ENCODE data around the gene ZCCHC14.
"Not testable (repeated sequence)": the region's sequence is repeated elsewhere in the genome, so short reads cannot be mapped to it uniquely, and the experiment has no call there.

The ZCCHC14 gene

GRCh38 chr16:87383505-87384161 lies 109.2 kb downstream of the ZCCHC14 start, which contains the start of gene FBXO31:
Gene FBXO31, minus strand, starts transcription at chr16:87383776. Its CDS starts 32 bp downstream, at chr16:87383744.
- peak; percentile 79 to 83 for DNase-seq (ENCODE audit: low read depth in 2 of 2)

- no peak for DNase-seq (ENCODE audit: low read depth in 2 of 2)
These were observed 110.6 kb downstream of the ZCCHC14 start for GRCh38 chr16:87382023-87382785.

GRCh38 chr16:87380881-87381280 lies 111.9 kb downstream of the ZCCHC14 start:
- no peak for DNase-seq (ENCODE audit: low read depth in 2 of 2)

- no peak for DNase-seq (ENCODE audit: low read depth in 2 of 2)
These were observed 112.4 kb downstream of the ZCCHC14 start for GRCh38 chr16:87380403-87380802.

- not testable (repeated sequence) for DNase-seq (ENCODE audit: low read depth in 2 of 2)
These were observed 113.5 kb downstream of the ZCCHC14 start for GRCh38 chr16:87379312-87379752.

GRCh38 chr16:87376660-87377059 lies 116.2 kb downstream of the ZCCHC14 start:
- no peak for DNase-seq (ENCODE audit: low read depth in 2 of 2)

GRCh38 chr16:87375426-87376135 lies 117.2 kb downstream of the ZCCHC14 start:
- DNase-seq (ENCODE audit: low read depth in 2 of 2), result no peak

GRCh38 chr16:87374313-87374712 lies 118.5 kb downstream of the ZCCHC14 start:
- DNase-seq (ENCODE audit: low read depth in 2 of 2), result no peak

- DNase-seq (ENCODE audit: low read depth in 2 of 2), result no peak
These were observed 120.5 kb downstream of the ZCCHC14 start for GRCh38 chr16:87372305-87372704.

- no peak for DNase-seq (ENCODE audit: low read depth in 2 of 2)
These were observed 121.5 kb downstream of the ZCCHC14 start for GRCh38 chr16:87371261-87371866.

- no peak for DNase-seq (ENCODE audit: low read depth in 2 of 2)
These were observed 122.8 kb downstream of the ZCCHC14 start for GRCh38 chr16:87369796-87370719.

- no peak for DNase-seq (ENCODE audit: low read depth in 2 of 2)
These were observed 123.6 kb downstream of the ZCCHC14 start for GRCh38 chr16:87369117-87369765.

GRCh38 chr16:87368029-87368770 lies 124.6 kb downstream of the ZCCHC14 start:
- no peak for DNase-seq (ENCODE audit: low read depth in 2 of 2)

GRCh38 chr16:87367529-87367928 lies 125.3 kb downstream of the ZCCHC14 start:
- no peak for DNase-seq (ENCODE audit: low read depth in 2 of 2)

- no peak for DNase-seq (ENCODE audit: low read depth in 2 of 2)
These were observed 125.9 kb downstream of the ZCCHC14 start for GRCh38 chr16:87366930-87367329.

- no peak for DNase-seq (ENCODE audit: low read depth in 2 of 2)
These were observed 126.5 kb downstream of the ZCCHC14 start for GRCh38 chr16:87366288-87366687.

- no peak for DNase-seq (ENCODE audit: low read depth in 2 of 2)
These were observed 127.7 kb downstream of the ZCCHC14 start for GRCh38 chr16:87365021-87365713.

- no peak for DNase-seq (ENCODE audit: low read depth in 2 of 2)
These were observed 128.9 kb downstream of the ZCCHC14 start for GRCh38 chr16:87363771-87364455.

Data from stimulated activated CD8-positive, alpha-beta memory T cell treated with anti-CD3 and anti-CD28 coated beads, Interleukin-15, amount 100 ng/mL, for 4 hours (primary cell).